Mesodermal cell (in vitro differentiated cells): Measurements from ENCODE around the gene ELOVL1.

ENCODE experiments used
- H3K27ac ChIP-seq: 2 replicates; pipeline ENCODE4 v1.7.0; 2013; ENCODE audit warnings: mild to moderate bottlenecking, low read depth, low read length, moderate library complexity; ENCODE audit not compliant: severe bottlenecking
- H3K36me3 ChIP-seq: 2 replicates; pipeline ENCODE4 v1.7.1; 2013; ENCODE audit warnings: mild to moderate bottlenecking, low read length, moderate library complexity; ENCODE audit not compliant: control insufficient read depth, insufficient read depth
- H3K4me1 ChIP-seq: one replicate; pipeline ENCODE4 v1.7.1; 2013; ENCODE audit warnings: mild to moderate bottlenecking, low read length; ENCODE audit not compliant: insufficient read depth, control insufficient read depth, poor library complexity, severe bottlenecking
- H3K4me3 ChIP-seq: 2 replicates; pipeline ENCODE4 v1.7.0; 2013; ENCODE audit warnings: low read length, control low read depth, mild to moderate bottlenecking; ENCODE audit not compliant: insufficient read depth, poor library complexity, severe bottlenecking; ENCODE audit errors: extremely low read depth
- H3K9me3 ChIP-seq: 2 replicates; pipeline ENCODE4 v1.7.1; 2013; ENCODE audit warnings: mild to moderate bottlenecking, low read length, moderate library complexity; ENCODE audit not compliant: control insufficient read depth
- WGBS, 2 experiments: methylation state at CpG; one replicate each; pipeline ENCODE4 v1.1.5; 2013; ENCODE audit warnings: missing lambda C conversion rate in 2 of 2; ENCODE audit not compliant: insufficient coverage in 2 of 2; 5-methylcytosine and 5-hydroxymethylcytosine counted together

ELOVL1 gene

DNA sequence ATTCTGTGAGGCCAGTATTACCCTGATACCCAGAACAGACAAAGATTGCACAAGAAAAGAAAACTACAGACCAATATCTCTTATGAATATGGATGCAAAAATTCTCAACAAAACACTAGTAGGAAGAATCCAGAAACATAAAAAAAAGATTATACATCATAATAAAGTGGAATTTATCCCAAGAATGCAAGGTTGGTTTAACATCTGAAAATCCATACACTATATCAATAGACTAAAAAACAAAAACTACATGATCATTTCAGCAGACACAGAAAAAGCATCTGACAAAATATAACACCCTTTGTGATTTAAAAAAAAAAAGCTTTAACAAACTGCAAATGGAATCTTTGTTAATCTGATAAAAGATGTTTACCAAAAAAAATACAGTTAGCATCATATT lies 42.4 kb downstream of the ELOVL1 start:
- Histone ChIP-seq H3K36me3 (peaks cover 11% of the 10 kb centered on the region), H3K9me3 (peaks cover 21% of the 10 kb centered on the region), H3K4me1 (peaks cover 12% of the 10 kb centered on the region), H3K4me3 (no peak overlapping the region), H3K27ac (no peak overlapping the region)

DNA sequence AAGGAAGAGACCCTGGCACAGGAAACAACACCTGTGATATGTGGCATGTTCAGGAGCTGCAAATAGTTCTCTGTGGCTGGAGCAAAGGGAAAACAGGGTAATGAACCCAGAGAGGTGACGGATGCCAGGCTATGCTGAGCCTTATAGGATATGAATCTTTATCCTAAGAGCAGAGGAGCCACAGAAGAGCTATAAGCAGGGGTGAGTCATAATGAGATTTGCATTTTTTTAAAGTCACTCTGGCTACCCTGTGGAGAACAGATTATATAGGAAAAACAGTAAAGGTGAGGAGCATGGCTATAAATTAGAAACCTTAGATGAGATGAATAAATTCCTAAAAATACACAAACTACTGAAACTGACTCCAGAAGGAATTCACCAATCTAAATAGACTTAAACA lies 43.0 kb downstream of the ELOVL1 start:
- H3K4me3 ChIP-seq: no peak overlapping the region
- peaks cover 11% of the 10 kb centered on the region for H3K36me3 ChIP-seq
- H3K27ac ChIP-seq: no peak overlapping the region
- peaks cover 6% of the 10 kb centered on the region for H3K4me1 ChIP-seq
- peaks cover 21% of the 10 kb centered on the region for H3K9me3 ChIP-seq
- WGBS, 2 experiments: 95 to 100% methylated on average over 1 of the region's 1 CpG

DNA sequence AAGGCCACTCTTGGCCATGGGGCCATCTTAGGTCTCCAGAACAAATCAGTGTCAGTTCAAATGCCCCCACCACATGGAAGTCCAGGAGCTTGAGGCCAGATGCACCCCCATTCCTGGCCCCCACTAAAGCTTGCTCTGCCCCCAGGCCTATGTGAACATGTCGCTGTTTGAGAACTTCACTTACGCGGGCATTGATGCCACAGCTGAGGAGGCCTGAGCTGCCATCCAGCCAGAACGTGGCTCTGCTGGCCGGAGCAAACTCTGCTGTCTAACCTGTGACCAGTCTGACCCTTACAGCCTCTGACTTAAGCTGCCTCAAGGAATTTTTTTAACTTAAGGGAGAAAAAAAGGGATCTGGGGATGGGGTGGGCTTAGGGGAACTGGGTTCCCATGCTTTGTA lies 45.3 kb downstream of the ELOVL1 start:
- Histone ChIP-seq H3K4me1 (peaks cover 5% of the 10 kb centered on the region), H3K36me3 (peaks cover 11% of the 10 kb centered on the region), H3K27ac (no peak overlapping the region), H3K4me3 (no peak overlapping the region), H3K9me3 (peaks cover 14% of the 10 kb centered on the region)
- WGBS, 2 experiments: 100% methylated on average over 2 to 5 of the region's 5 CpGs

DNA sequence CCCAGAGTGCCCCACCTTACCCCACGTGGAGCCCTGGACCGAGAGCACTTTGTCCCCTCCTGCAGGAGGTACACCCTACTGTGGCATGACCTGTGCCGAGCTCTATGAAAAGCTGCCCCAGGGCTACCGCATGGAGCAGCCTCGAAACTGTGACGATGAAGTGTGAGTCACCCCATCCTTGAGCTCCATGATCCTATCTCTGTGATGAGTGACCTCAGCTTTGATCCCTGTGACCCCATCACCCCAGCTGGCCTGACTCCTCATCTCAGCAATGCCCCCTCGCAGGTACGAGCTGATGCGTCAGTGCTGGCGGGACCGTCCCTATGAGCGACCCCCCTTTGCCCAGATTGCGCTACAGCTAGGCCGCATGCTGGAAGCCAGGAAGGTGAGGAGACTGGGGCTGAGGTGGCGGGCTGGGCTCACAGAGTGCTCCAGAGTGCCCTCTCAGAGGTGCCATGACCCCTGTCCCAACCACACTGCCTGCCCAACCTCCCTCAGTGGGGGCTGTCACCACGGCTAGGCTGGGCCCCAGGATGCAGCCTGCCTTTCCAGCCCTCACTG lies 46.4 kb downstream of the ELOVL1 start:
- peaks cover 5% of the 10 kb centered on the region for H3K9me3 ChIP-seq
- 93 to 95% methylated on average over 5 to 16 of the region's 16 CpGs for WGBS, 2 experiments
- H3K4me1 ChIP-seq: peaks cover 5% of the 10 kb centered on the region
- no peak overlapping the region for H3K4me3 ChIP-seq
- H3K36me3 ChIP-seq: peaks cover 11% of the 10 kb centered on the region
- no peak overlapping the region for H3K27ac ChIP-seq

DNA sequence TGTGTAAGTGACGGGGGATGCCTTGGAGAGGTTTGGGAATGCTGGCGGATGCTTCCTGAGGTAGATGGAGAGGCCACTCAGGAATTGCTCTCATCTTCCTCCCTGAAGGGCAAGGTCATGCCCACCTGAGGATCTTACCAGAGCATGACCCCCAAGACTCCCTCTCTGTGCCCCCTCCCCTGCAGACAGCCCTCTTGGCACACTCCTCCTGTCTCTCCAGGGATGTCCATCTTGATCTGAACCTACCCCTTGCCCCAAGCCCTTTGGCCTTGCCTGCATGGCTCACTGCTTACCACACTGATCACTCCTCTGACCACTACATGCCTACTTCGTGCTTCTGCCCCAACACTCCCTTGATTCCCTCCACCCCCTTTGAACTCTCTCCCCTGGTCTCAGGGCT lies 48.0 kb downstream of the ELOVL1 start:
- no peak overlapping the region for H3K4me3 ChIP-seq
- H3K36me3 ChIP-seq: peaks cover 11% of the 10 kb centered on the region
- 90 to 100% methylated on average over 1 to 2 of the region's 3 CpGs for WGBS, 2 experiments
- no peaks in the 10 kb centered on the region for H3K9me3 ChIP-seq
- peaks cover 5% of the 10 kb centered on the region for H3K4me1 ChIP-seq
- no peak overlapping the region for H3K27ac ChIP-seq

DNA sequence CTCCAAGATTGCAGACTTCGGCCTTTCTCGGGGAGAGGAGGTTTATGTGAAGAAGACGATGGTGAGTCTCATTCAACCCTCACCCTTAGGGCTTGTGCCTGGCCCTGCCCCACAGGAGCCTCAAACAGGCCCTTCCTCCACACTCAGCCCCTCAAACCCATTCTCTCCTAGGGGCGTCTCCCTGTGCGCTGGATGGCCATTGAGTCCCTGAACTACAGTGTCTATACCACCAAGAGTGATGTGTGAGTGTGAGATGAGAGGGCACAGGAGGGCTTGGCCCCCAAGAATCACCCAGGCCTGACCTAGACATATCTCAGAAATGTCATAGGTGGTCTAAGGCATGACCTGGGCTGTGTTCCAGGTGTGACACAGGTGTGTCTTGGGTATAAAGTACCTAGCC lies 48.5 kb downstream of the ELOVL1 start:
- no CpG with 5 or more reads among the region's 5 CpGs for WGBS, 2 experiments
- Histone ChIP-seq H3K4me1 (peaks cover 5% of the 10 kb centered on the region), H3K9me3 (no peaks in the 10 kb centered on the region), H3K36me3 (peaks cover 11% of the 10 kb centered on the region), H3K4me3 (no peak overlapping the region), H3K27ac (no peak overlapping the region)

DNA sequence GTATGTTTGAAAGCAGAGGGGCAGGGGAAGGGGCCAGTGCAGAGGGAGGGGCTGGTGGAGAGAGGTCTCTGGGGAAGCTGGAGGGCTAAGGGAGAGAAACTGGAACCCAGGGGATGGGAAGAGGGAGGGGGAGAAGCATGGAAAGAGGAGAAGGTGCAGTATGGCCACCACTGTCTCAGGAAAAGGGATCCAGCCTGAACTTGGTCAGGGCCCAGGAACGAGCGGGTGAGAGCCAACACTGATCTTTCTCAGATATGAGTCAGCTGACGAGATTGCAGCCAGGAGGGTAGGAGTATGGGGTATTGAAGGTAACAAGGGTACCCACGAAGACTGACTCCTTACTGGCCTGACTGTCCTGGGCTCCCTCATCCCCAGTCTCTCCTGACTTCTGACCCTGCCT lies 49.0 kb downstream of the ELOVL1 start:
- Histone ChIP-seq H3K4me1 (peaks cover 5% of the 10 kb centered on the region), H3K27ac (no peak overlapping the region), H3K36me3 (peaks cover 11% of the 10 kb centered on the region), H3K4me3 (no peak overlapping the region), H3K9me3 (no peaks in the 10 kb centered on the region)
- 89 to 100% methylated on average over 2 to 4 of the region's 4 CpGs for WGBS, 2 experiments

DNA sequence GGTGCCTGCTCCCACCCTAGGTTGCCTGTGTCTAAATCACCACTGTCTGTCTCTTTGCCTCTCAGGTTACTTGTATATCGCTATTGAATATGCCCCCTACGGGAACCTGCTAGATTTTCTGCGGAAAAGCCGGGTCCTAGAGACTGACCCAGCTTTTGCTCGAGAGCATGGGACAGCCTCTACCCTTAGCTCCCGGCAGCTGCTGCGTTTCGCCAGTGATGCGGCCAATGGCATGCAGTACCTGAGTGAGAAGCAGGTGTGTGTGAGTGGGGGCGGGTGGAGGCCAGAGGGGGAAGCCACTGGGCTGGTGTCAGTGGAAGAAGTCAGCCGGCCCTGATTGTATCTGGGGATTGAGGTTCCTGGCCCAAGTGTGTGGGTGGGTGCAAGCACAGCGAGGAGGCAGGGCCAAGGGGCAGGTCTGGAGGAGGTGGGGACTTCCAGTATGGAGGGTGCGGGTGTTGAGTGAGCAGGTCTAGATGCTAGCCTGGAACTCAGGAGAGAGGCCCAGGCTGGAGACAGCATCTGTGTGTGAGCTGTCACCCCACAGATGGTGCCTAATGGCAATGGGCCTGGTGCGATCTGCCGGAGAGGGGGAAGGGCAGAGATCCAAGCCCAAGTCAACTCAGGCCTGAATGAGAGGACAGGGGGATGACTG lies 49.9 kb downstream of the ELOVL1 start:
- Histone ChIP-seq H3K9me3 (no peaks in the 10 kb centered on the region), H3K36me3 (peaks cover 11% of the 10 kb centered on the region), H3K4me1 (peaks cover 5% of the 10 kb centered on the region), H3K27ac (no peak overlapping the region), H3K4me3 (no peak overlapping the region)
- 89 to 95% methylated on average over 15 of the region's 15 CpGs for WGBS, 2 experiments

DNA sequence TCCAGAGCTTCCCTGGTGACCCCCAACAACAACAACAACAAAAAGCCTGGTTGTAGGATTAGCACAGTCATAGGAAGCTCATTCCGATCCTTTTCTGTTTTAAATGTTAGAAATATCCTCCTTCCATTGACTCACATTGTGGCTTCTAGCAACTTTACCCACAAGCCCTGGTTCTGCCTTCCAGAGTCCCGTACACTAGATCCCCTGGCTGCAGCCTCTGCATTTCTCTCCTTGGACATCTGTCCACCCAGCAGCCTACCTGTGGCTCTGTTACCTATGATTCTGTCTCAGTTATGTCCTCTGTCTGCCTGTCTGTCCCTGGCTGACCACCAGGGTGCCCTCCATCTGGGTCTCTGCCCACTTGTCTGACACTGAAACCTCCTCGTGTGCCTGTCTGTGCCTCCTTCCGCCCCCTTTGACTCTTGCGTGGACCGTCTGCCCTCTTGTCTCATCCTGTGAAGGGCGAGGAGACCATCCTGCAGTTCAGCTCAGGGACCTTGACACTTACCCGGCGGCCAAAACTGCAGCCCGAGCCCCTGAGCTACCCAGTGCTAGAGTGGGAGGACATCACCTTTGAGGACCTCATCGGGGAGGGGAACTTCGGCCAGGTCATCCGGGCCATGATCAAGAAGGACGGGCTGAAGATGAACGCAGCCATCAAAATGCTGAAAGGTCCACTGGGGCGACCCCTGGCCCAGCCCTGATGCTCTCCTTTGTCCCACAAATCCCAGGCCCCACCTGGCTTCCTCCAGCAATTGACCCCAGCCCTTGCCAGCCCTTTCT lies 50.9 kb downstream of the ELOVL1 start:
- no peak overlapping the region for H3K27ac ChIP-seq
- 89 to 94% methylated on average over 16 of the region's 16 CpGs for WGBS, 2 experiments
- H3K9me3 ChIP-seq: no peaks in the 10 kb centered on the region
- no peak overlapping the region for H3K4me3 ChIP-seq
- peaks cover 5% of the 10 kb centered on the region for H3K4me1 ChIP-seq
- peaks cover 13% of the 10 kb centered on the region for H3K36me3 ChIP-seq

DNA sequence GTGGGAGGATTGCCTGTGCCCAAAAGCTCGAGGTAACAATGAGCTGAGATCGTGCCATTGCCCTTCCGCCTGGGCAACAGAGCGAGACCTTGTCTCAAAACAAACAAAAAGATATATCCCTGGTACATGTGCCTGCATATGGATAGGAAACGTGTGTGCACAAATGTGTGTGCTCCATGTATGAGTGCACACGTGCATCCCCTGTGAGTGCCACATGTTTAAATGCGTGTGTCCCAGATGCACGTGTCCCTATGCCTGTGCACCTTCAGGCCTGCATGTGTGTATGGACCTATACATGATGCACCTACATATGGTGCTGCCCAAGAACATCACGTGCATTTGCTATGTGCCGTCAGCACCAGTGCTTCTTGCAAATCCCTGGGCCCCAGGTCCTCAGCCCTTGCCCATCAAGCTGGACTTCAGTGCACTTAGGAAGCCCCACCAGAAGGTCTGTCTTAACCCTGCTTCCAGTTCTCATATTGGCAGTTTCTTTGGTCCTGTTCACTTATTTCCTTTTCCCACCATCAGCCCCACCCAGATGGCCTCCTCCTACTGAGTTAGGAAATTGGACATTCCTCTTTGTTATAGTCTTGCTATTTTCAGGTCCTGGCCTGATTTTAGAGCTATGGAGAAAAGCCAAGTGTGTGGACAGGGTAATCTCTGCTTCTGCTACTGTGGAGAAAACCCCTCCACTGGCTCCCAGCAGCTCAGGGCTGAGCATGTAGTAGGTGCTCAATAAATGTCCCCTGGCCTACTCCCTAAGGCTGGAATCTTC lies 51.7 kb downstream of the ELOVL1 start:
- Histone ChIP-seq H3K36me3 (peaks cover 10% of the 10 kb centered on the region), H3K4me3 (no peak overlapping the region), H3K27ac (no peak overlapping the region), H3K4me1 (peaks cover 2% of the 10 kb centered on the region), H3K9me3 (no peaks in the 10 kb centered on the region)
- WGBS, 2 experiments: 94 to 95% methylated on average over 10 of the region's 10 CpGs
